ENCODE measurements around the gene NDUFA6. TPM values are rescaled to one million over a fixed set of nuclear protein-coding genes. Genes with fewer than 3 reads are reported as not detected.

The NDUFA6 gene
- total and polyA plus RNA-seq, 2 of the 13 experiments (the other 11 are each of a cell fraction or from before 2014, with no cell fraction given) = 68.5 to 87.8 TPM

DNA sequence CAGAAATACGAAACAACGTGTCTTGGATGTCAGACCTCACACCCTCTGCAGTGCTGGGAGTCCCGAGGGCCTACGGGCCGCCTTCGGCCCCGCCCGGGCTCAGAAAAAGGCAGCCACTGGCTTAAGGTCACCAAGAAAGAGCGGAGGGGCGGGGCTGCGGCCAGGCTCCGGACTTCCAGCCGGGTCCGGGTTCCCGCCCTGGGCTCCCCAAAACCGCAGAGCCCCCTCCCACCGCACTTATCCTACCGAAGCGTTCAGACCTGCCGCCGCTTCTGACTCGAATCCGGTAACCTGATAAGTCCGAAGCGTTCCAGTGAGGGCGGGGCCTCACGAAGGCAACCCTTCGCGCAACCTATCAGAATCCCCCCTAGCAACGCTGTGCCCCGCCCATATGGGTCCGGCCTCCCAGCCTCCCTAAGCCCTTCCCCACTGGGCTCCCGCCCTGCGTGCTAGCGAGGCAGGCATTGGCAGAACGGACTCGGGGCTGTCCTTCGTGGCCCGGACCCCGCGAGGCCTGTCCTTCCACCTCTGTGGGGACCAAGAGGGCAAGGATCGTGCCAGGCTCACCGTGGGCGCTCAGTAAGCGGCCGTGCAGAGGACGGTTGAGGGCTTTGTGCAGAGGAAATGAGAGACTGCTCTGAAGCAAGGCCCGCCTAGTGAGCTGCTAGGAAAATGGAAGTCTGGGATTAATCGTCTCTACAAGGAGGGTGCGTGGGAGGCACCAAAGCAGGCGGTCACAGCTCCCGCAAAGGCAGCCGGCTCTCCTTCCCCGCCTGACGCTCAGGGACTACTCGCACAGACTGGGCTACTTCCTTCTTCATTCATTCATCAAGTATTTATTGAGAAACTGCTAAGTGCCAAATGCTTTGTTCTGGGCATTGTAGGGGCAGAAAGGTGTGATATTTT, 19.8 kb downstream of the NDUFA6 start, which contains the start of gene NAGA (continued):
- peak; percentile 36; the same call in 1 of the 2 replicates for TF ChIP-seq MIER3 (CRISPR knock-in tag; IDR thresholded peaks at IDR 0.05; ENCODE audit: borderline replicate concordance)
- peak; percentile 76 for TF ChIP-seq TARDBP (CRISPR knock-in tag; IDR thresholded peaks at IDR 0.05)
- peak; percentile 58; the same call in 1 of the 2 replicates for TF ChIP-seq ZBTB49 (CRISPR knock-in tag; IDR thresholded peaks at IDR 0.05; ENCODE audit: borderline replicate concordance)
- TF ChIP-seq ZNF180 (CRISPR knock-in tag; IDR thresholded peaks at IDR 0.05; ENCODE audit: borderline replicate concordance, low read depth) = no peak
- peak; percentile 24; the same call in 1 of the 2 replicates for TF ChIP-seq CENPT (CRISPR knock-in tag; IDR thresholded peaks at IDR 0.05; ENCODE audit: low read depth)
- peak; percentile 71 for TF ChIP-seq ZNF574 (CRISPR knock-in tag; IDR thresholded peaks at IDR 0.05)
- no peak for TF ChIP-seq FOXM1 (CRISPR knock-in tag; IDR thresholded peaks at IDR 0.05)
- TF ChIP-seq ZNF878 (CRISPR knock-in tag; IDR thresholded peaks at IDR 0.05) = 0 out of 2 replicates have a peak, but pooled peaks have one; percentile 42
- no peak for TF ChIP-seq ZNF318 (CRISPR knock-in tag; IDR thresholded peaks at IDR 0.05)
- no peak for TF ChIP-seq ZNF839 (CRISPR knock-in tag; IDR thresholded peaks at IDR 0.05; ENCODE audit: borderline replicate concordance)
- TF ChIP-seq RBFOX2 (IDR thresholded peaks at IDR 0.05; ENCODE audit: low read depth, low read length) = peak; percentile 82
- TF ChIP-seq TP53 (CRISPR knock-in tag; conservative IDR thresholded peaks at IDR 0.05) = 0 out of 2 replicates have a peak, but pooled peaks have one; percentile 55
- TF ChIP-seq NKX3-1 (CRISPR knock-in tag; IDR thresholded peaks at IDR 0.05) = peak; percentile 95; the same call in 1 of the 2 replicates
- peak; percentile 59; the same call in 1 of the 2 replicates for TF ChIP-seq HOXA9 (CRISPR knock-in tag; IDR thresholded peaks at IDR 0.05; ENCODE audit: borderline replicate concordance)

Data from HepG2 (cell line).